Stimulated activated CD8-positive, alpha-beta memory T cell treated with anti-CD3 and anti-CD28 coated beads, Interleukin-12 subunit alpha, Interleukin-12 subunit beta, amount 100 ng/mL, for 4 hours (primary cell): Measurements from ENCODE around the gene PRKG1.

ENCODE experiments used
- DNase-seq: peaks from one replicate; pipeline ENCODE4 v3.0.0-alpha.2; 2020; ENCODE audit warnings: low read depth

Gene PRKG1

GRCh38 chr10:52259426-52259812, 1185.1 kb downstream of the PRKG1 start:
- DNase-seq, result no peak

- no peak for DNase-seq
Observed at GRCh38 chr10:52261362-52261761, 1187.1 kb downstream of the PRKG1 start.

- DNase-seq, result no peak
Observed at GRCh38 chr10:52265131-52265926, 1191.0 kb downstream of the PRKG1 start.

DNA sequence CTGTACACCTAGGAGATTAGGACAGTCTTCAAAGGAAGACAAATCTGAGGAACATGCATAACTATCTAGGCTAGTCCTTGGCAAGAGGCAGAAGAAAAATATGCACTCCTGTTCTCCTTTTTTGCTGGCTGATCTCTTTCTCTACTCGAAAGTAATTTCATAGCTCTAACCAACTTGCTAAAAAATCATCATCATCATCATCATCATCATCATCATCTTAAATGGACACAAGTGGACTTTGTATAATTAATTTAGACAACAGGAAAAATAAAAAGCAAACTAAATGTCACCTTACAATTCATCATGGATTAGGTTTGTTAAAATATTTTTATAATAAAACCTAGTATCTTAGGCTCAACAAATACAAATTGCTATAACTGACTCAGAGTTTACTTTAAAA, 1192.6 kb downstream of the PRKG1 start:
- DNase-seq, result no peak

- no peak for DNase-seq
Observed at GRCh38 chr10:52268790-52269189, 1194.5 kb downstream of the PRKG1 start.

DNA sequence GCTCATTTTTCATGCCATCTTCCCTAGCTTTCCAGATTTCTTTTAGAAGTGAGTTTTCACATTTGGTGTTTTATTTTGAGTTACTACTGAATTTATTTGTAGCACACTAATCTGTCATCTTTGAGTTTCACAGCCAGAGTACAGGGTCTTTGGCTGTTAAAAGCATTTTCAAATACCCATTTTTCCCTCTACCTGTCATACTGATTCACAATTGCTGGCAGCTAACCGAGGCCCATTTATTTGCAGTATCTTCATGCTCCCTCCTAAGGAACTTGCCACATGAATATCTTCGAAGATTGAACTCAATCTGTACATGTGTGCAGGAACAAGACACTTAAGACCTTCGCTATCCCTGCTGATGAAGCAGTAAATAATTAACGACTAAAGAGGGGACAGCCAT, 1194.9 kb downstream of the PRKG1 start:
- no peak for DNase-seq

- DNase-seq, result no peak
Observed at GRCh38 chr10:52276163-52276562, 1201.9 kb downstream of the PRKG1 start.

DNA sequence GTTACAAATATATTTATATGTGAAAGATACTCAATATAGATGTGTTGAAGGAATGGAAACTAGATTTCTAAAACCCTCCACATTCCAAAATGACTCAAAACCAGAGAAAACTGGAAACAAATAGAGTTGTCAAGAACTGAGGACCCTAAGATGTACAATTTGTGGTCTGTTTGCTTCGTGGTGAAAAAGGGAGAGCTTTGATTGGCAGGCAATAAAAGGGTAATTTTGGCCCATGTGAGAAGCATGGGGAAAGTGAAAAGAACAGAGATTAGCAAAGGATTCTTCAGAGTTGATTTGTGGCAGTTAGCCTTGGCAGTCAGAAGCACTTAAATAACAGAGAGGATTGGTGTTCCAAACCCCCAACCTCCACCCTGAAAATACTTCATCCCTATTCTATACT, 1202.7 kb downstream of the PRKG1 start:
- no peak for DNase-seq

DNA sequence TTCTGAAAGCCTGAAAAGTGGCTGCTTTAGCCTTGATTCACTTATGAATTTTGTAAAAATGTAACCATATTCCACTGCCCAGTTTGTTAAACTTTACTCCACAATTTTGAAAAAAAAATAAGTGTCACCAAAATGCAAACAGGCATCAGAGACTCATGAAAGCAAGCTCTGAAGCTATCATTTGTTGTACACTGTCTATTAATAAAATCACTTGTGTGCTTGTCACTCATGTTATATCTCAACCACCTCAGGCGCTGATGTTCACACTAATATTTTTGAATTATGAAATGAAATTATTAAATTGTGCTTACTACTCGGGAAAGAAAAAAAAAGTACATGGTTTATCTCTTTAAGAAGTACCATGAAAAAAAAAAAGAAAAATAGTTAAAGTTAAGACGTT, 1205.3 kb downstream of the PRKG1 start:
- no peak for DNase-seq

DNA sequence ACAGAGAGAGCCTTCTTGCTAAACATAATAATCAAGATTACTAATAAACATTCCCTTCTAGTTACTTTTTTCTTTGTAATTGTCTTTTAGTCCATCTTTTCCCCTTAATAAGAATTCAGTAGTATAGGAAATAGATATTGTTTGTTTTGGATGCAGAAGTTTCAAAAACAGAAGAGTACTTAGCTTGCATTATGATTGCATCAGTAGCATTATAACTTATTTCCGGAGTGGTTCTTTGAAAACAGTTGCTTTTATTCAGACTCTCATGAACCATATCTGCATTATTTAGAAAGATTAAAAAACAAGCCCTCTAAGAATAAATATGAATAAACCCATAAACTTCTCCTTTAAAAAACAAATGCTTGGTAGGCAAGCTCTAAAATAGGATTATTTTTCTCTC, 1205.8 kb downstream of the PRKG1 start:
- DNase-seq, result no peak

DNA sequence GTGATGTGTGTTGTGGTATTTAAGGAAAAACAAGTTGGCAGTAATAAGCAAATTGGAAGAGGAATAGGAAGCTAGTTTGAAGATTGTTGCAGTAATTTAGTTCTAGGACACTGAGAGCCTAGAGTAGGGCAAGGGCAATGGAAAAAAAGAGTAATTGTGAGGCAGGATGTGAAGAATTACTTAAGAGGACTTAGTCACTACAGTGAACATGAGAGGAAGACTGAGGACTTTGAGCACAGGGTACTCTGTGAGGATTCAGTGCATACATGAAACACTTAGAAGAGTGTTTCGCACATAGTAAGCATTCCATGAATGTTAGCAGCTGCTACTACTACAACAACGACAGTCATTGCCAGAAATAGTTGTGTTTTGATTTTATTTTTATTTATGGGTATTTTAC, 1208.9 kb downstream of the PRKG1 start:
- DNase-seq, result no peak

- DNase-seq, result no peak
Observed at GRCh38 chr10:52284416-52285013, 1210.2 kb downstream of the PRKG1 start.

DNA sequence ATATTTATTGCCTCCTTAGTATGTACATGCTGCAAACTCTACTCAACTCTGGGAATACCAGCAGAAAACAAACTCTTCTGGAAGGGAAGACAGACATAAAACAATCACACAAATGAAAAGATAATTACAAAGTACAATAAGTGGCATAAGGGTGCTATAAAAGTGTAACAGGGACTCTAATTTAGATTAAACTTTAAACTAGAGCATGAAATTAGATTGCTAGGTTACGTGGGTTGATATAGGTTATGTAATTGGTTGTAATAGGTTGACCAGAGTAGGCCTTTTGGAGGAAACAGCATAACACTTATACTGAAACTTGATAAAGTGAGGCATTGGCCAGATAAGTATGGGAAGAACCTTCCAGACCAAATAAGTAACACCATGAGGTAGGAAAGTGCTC, 1213.6 kb downstream of the PRKG1 start:
- no peak for DNase-seq

DNA sequence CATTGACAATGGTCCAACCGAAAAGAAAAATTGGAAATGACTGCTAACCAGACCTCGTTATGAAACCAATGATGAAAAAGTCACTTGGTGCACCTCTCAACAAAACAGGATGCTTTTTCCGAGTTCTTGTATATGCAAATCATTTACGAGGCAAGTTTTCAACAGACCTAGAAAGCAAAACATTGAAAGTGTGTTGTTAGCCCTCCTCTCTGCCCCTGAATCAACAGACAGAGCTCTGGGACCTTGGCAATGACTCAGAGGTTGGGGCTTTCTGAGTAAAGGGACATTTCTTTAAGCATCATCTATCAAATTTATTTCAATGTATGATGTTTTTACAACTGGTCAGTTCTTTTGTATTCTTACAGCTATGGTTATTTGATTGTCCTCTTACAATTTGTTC, 1223.5 kb downstream of the PRKG1 start:
- DNase-seq, result no peak

- no peak for DNase-seq
Observed at GRCh38 chr10:52300599-52301277, 1226.5 kb downstream of the PRKG1 start.

DNA sequence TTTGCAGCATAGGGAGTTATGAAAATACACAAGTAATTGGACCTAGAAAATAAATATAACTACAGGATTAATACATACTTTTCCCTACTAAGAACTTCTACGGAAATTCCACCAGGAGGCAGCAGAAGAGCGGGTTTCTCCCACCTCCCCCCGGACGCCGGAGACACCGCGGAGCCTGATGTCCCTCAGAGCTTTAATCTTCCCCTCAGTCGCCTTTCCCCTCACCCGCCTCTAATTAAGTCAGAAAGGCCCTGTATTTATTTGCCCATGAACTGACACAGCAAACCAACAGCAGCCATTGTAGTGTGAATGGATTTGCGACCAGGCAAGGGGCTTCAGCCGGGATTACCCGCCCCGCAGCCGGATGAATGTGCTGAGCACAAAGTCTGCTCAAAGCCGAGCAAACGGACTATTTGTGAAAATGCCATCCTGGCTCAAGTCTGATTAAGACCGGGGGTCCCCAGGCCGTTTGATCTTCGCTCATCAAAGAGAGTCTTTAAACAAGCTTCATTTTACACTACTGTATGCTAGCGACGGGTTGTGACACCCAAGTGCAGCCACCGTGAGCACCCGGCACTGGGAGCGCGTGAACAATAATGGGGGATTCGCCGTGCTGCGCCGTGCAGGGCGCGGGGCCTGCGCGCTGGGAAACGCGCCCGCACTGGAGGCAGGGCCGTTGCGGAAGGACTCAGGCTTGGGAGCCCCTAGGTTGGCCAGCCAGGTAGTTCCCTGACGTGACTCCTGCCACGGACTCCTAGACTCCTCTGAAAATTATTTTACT, 1234.2 kb downstream of the PRKG1 start:
- DNase-seq, result no peak

- no peak for DNase-seq
Observed at GRCh38 chr10:52312942-52313255, 1238.6 kb downstream of the PRKG1 start.

DNA sequence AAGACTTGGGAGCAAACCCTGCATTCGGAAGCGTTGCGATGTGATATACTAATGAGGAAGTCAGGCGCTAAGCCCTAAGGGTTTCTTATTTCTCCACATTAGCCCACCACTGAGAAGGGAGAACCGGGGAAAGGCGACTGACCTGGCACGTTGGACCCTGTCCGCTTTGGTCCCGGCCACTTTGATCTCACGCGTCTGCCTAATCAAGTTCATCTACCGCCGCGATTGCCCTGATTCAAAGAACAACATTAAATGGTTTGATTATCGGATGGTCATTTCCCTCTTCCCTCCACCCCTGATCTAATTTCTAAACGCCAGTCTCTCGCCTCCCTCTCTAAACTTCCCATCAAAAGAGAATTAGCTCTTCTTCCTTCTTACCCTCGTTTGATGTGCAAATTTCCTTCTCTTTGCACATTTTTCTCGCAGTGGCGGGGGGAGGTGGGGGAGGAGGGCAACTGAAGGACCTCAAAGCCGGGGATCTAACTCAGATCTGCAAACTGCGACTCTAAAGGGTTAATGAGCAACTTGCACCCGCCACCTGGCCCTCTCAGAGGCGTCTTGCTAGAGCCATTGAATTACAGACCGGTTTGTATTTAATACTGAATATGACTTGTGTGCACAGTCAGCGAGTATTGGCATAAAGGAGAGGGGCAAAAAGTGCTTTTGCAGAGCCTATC, 1239.1 kb downstream of the PRKG1 start:
- no peak for DNase-seq

GRCh38 chr10:52313933-52314821, 1239.9 kb downstream of the PRKG1 start, which contains the start of gene DKK1:
TSS of gene DKK1 (plus strand) at chr10:52314281. CDS start at chr10:52314435, 154 bp downstream.
- no peak for DNase-seq

DNA sequence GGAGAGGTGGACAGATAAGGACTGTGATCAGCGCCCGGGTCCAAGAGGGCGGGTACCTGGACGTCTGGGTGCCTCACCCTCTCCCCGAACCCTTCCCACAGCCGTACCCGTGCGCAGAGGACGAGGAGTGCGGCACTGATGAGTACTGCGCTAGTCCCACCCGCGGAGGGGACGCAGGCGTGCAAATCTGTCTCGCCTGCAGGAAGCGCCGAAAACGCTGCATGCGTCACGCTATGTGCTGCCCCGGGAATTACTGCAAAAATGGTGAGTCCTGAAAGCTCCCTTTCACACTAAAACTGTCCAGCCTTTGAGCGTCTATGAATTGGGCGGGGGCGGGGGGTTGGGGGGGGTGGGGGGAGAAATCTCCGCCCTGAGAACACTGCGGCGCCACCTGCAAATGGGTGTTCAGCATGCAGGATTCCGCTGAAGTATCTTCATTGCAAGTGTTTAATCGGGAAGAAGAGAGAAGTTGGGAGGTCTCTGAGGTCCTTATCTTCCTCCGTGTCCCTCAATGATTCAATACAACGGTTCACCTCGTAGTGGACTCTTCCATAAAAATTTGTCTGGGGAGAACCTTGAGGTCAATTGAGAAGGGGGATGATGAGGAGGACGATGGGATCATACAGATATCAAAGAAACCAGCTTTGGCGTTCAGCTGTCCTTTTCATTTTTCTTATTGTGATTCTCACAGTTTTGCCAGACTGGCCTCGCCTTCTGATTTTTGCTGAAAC, 1240.7 kb downstream of the PRKG1 start:
- no peak for DNase-seq
